ENCODE data around the gene SORBS2.
"Not testable (repeated sequence)": the region's sequence is repeated elsewhere in the genome, so short reads cannot be mapped to it uniquely, and the experiment has no call there.

The SORBS2 gene

DNA sequence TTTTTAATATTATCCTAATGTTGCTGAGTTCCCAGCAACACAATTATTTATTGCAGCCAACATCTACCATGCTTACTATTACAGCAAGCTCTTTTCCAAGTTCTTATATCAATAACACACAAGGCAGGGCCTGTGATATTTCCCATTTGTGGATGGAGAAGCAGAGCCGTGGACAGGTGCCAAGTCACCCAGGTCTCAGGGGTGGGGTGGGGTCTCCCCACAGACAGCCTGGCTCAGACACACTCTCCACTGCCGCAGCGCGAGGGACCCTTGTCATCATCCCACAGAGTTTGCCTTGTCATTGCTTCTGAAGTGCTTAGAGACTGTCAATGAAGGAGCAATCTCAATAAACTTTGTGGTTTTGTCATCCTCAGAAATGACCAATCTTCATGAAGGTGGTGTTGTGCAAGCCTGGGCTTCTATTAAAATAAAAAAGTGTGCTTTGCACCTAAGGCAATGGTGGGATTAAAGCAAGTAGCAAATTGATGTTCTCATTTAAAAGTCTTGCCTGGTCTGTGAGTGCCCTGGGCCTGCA is 76.1 kb downstream of the SORBS2 start:
- DNase-seq = no peak

DNA sequence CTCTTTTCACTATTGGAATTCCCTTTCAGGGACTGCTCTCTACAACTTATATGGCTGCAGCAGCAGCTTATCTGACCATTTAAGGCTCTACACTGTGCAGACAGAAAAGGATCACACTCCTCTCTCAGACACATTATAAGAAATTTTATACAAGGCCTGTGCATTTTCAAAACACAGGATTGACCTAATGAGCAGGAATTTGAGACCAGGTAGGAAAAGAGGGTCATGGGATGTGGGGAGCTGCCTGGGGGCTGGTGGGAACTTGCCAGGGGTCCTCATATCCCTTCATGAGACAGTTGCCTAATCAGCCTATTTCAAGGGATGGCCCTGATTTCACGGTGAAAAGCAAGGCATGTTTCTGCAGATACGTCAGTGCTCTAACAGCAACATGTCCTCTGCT is 77.1 kb downstream of the SORBS2 start:
- DNase-seq = no peak

DNA sequence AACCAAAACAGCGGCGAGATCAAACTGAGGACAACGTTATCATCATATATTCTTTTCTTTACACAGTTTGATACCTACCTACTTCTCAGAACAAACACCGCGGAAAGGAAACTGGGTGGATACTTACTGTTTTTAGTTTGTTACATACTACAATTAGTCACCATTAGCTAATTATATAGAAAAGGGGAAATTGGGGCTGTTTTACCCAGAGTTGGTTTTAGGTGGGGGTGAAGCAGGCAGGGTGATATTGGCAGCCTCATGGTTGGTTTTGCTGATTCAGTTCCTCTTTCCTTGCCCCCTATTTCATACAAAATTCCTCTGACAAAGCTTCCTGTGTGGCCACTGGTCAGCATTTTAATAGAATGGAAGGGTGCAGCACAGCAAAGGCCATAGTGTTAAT is 77.8 kb downstream of the SORBS2 start:
- DNase-seq = no peak

DNA sequence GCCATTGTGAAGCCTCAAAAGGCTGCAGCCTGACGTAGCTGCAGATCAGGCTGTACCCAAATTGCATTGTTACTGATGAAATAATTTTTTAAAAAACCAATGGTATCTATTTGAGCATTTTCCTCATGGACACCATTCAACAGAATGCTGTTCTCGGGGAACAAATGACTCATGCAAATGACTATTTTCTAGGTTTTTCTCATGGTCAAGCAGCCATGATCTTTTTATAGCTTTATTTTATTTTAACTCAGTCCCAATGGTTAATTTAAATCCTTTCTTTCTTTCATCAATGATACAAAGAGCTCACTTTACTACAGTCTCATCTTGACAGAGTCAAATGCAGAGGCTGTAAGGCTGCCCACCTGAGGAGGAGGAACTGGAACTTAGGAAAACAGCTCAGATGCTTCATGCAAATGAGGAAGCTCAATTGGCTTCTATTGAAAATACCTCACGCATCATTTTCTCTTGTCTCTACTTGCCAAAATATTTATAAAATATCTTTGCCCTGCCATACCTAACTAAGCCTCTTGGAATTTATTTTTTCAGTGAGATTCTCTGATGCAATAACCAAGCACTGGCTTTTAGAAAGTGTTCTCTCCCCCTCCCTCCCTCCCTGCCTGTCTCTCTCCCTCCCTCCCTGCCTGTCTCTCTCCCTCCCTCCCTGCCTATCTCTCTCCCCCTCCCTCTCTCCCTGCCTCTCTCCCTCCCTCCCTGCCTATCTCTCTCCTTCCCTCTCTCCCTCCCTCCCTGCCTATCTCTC is 81.0 kb downstream of the SORBS2 start:
- DNase-seq = no peak

DNA sequence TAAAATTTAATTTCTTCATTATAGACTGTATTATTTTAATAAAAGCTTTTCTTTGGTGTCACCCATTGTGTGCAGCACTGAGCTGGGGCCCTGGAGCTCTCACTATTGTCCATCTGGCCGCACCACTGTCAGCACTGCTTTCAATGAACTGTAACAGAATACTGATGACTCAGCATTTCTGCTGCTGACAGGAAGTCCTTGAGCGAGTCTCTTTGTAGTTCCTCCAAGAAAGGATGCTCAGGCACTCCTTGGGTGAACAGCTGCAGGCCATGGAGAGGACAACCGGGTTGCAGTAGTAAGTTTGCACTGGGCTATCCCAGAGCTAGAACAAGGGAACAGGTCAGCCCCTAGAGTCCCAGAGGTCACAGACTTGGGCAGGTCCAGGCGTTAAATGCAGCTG is 81.6 kb downstream of the SORBS2 start:
- no peak for DNase-seq

DNA sequence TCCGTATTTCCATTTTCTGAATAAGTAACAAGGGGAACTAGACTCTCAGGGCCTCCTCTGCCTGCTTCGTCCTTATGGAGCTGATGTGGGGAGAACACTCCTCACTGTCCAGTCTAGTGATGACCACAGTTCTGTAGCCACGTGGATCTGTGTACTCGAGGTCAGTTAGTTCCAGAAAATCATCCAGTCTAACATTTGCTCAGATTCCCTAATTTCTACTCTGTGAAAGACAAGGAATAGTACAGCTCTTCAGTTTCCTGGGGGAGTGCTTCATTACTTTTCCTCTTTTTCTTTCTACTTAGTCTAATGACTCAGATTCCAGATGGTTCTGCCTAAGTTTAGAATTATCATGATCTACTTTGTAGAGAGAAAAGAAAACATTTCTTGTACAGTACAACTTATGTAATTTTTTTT is 82.6 kb downstream of the SORBS2 start:
- DNase-seq = no peak

DNA sequence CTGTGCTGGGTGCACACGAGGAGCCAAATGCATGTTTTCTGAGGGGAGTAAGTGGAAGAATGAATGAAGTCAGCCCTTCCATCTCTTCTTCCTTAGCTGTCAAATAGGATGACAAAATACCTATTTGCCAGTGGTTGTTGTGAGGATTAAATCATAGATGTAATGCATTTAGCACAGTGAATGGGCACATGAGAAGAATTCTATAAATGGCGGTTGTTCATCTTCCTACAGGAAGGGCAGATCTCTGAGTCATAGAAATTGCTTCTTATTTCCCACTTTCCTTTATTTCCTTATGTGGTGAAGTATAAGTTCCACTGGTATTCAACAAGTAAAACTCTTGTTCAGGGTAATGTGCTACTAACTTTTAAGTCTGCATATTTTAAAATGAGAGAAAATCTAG is 83.1 kb downstream of the SORBS2 start:
- no peak for DNase-seq

DNA sequence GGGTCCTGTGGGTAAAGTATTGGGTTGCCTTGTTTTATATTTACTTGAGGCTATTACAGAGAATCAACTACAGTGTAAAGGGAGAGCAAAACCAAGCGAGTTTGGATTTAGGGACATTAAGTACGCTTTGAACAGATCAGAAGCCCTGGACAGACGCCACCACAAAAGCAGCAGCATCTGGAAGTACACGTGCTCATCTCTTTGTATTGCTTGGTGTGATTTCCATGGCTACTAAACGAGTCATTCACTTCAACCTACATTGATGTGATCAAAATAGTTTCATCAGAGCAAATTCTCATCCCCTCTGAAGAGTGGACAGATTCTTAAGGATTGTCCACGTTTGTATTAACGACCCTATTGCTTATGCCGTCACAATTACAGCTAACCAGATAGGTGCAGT is 85.1 kb downstream of the SORBS2 start:
- DNase-seq = no peak

DNA sequence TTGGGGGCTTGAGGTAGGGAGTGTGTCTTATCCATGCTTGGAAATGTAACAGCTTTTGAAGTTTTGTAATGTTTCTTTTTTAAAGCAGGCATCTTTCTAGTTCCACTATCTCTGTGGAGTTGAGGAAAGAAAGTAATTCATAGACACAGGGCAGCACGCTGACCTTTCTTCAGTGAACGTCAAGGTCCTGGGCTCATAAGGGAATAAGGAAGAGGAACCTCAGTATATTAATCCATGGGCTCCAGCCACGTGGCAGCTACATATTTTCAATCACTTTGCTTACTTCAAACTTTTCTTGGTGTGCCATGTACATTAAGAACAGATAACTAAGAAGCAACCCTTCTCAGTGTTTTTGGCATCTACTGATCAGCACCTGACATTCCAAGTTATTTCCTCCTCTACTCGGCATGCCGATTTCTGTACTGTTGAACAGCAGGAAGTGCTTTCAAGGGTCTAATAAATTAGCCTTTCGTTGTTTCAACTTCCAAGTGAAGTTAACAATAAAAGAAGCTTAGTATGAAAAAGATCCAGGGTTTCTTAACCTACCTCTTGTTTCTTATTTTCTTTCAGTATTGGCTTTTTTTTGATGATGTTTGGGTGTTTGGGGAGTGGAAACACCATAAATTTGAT is 88.2 kb downstream of the SORBS2 start:
- no peak for DNase-seq

DNA sequence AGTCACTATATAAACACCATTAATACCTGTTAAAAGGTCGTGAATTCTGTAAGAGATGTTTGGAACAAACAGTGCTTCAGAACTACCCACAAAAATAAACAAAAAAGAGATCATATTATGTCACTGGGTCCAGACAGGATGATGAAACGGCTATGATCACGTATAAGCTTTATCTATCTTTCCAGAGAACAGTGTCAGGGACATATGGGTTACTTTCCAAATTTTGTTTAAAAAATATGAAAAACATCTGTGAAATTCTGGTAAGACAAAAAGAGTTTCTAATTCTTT is 90.0 kb downstream of the SORBS2 start:
- no peak for DNase-seq

DNA sequence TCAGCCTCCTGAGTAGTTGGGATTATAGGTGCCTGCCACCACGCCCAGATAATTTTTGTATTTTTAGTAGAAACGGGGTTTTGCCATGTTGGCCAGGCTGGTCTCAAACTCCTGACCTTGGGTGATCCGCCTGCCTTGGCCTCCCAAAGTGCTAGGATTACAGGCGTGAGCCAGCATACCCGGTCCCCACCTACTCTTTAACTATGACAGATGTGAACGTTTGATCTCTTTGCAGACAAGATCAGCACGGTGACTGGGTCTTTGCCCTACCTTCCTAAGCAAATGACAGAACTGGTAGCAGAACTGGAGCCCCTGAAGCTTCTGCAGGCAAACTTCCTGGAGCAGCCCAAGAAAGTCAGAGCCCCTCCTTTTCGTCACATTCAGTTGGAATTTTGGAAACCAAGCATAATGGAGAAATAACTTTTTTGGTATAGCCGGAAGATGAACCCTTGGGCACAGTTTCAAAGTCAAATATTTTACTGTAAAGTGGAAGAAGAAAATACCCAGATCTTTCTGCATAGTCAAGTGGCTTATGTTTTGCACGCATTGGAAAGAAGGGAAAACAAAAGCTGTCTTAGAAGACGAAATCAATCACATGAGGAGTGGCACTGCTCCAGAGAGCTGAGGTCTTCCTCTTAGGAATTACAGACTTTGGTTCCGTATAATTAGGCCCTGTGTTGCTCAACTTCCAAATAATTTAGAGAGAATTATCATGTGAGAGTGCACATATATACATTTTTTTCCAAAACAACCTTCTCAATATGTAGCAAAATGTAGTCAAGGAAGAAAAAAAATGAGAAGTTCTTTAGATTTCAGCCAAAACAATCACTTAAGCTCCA is 90.6 kb downstream of the SORBS2 start:
- DNase-seq = no peak

DNA sequence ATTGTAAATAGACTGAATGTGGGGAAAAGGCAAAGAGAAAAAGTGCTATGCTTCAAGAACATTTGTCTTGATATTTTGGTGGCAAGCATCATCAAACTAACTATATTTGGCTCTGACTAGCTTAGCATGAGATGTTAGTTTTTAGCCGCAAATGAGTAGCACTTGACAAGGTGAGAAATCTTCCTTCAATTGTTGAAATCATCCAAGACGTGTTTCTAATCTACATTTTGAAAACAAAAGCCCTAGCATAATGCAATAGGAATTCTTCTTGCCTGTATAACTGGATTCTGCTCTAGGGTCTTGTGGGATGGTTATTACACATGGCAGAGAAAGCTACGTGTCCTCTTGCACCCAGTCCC is 92.5 kb downstream of the SORBS2 start:
- no peak for DNase-seq

DNA sequence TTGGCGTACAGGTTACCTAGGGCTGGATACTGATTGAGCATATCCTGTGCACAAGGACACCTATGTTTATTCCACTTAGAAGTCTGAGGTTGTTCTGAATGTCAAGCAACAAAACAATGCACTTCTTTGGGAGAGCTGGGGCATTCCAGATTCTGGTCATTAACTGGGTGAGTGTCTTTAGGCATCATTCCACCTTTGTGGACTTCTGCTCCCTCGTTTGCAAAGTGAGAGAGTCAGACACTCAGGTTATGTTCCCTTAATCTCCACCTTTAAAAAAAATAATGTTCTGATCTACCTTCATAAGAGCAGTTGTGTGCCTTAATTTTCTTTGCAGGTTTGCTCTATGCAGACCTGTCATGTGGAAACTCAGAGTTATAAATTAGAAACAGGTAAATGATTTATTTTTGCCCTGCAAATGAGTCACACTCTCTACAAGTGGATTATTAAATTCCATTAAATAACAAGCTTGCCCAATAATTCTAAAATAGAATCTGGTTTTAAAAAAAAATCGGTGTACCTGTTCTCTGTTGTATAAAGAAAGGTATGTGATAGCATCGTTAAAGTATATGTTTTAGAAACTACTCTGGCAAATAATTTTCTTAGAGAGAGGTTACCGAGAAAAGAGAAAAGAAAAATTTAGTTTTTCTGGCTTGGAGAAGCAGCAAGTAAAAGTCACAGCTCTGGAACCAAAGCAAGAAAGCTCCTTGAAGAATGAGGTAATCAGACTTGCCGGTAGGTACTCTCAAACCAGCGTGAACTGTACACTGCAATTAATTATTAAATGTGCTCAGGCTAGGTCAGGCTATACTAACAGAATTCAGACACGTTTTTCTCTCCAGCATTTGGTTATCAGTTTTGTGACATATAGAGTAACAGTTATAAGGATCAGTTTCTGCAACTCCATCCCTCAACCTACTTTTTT is 93.2 kb downstream of the SORBS2 start:
- DNase-seq = no peak

DNA sequence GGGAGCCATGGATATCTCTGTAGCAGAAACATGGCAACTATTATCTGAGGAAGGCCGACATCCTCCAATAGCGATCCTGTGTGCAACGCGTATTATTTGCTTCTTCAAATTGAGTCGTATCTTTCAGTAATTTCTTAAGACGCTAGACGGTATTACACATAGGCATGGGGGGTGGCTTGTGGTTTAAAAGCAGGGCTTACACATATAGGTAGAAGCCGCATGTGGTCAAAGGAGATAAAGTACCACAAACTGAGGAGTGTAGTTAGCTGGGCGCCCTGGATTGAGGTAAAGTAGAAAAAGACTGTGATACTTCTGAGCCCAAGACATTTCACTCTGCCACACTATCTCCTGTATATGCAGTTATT is 94.6 kb downstream of the SORBS2 start:
- DNase-seq = no peak

DNA sequence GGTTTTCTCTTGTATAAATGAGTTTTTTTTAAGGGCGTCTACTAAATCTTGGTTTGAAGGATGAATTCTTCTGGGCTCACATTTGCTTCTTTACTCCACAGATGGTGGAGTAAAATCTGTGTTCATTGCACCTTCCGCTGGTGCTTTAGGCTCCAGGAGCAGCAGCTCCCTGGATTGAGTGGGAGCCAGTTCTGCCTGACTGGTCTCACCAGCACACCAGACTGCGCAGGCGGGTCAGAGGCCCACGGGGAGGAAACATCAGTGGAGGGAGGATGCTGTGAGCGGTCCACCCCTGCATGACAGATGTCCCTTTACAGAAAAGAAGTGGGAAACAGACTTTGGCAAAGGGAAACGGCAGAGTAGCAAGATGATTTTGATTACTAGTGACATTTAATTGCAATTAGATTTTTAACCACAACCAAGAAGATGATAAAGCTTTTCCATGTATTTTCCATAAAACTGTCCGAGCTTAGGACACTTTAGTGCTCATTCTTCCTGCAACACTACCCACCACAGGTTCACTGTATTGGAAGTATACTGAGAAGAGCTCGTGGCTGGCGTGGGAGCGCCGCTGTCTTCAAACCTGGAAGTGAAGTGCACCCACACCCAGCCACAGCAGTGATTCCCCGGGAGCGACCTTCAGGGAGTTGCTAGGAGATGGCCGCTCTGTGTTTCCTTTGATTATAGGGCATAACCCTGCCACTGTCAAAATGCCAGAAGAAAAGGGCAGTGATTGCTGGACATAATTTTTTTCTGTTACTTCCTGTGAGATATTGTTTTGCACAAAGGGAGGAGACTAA is 95.2 kb downstream of the SORBS2 start:
- no peak for DNase-seq

DNA sequence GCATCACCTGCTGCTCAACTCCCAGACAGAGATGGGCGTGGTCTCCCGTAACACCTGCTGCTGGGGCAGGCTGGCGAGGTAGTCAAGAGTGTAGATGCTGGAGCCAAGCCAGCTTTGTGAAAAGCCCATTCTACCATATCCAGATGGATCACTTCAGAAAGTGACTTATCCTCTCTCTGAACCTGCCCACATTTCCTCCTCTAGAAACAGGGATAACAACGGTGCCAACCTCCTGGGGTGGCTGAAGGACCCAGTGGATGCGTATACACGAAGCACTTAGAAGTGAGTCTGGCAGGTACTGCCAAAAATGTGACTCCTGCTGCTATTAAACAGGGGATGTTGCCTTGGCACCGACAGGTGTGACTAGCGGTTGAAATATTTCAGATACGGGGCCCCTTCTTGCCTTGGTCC is 95.8 kb downstream of the SORBS2 start:
- no peak for DNase-seq

DNA sequence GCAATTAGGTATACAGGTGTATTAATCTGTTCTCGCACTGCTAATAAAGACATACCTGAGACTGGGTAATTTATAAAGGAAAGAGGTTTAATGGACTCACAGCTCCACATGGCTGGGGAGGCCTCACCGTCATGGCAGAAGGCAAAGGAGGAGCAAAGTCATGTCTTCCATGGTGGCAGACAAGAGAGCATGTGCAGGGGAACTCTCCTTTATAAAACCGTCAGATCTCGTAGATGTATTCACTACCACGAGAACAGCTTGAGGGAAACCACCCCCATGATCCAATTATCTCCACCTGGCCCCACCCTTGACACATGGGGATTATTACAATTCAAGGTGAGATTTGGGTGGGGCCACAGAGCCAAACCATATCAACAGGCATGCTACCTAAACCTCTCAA is 97.5 kb downstream of the SORBS2 start:
- DNase-seq = not testable (repeated sequence)

DNA sequence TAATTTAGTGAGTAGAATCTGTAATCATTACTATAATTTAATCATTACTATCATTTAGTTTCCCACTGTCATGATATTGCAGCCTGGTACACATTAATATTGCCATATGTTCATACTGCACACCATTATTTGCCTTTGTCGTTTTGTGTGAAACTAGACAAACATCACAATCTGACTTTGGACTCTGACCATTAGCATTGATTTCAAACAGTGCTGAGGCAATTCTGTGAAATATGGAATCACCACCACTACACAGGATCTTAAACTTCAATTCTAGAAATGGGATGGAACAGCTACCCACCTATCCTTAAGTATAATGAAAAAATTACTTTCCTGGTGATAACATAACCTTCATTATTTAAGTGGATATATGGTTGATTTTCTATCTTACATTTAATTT is 98.3 kb downstream of the SORBS2 start:
- no peak for DNase-seq

DNA sequence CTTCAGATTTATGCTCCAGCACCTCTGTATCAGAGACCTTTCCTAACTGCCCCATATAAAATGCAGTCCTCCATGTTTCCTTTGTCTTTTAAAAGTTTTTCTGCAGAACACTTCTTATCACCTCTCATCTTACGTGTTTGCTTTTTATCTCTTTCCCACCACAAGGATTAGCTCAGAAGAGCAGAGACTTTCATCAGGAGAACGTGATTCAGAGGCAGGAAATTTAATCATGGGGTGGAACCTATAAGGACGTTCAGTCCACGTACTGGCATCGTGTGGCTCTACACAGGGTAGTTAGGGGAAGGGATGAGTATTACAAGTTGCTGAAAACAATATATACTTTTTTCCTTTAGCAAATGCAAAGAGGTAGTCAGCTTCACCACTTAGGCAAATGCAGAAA is 98.7 kb downstream of the SORBS2 start:
- DNase-seq = no peak

DNA sequence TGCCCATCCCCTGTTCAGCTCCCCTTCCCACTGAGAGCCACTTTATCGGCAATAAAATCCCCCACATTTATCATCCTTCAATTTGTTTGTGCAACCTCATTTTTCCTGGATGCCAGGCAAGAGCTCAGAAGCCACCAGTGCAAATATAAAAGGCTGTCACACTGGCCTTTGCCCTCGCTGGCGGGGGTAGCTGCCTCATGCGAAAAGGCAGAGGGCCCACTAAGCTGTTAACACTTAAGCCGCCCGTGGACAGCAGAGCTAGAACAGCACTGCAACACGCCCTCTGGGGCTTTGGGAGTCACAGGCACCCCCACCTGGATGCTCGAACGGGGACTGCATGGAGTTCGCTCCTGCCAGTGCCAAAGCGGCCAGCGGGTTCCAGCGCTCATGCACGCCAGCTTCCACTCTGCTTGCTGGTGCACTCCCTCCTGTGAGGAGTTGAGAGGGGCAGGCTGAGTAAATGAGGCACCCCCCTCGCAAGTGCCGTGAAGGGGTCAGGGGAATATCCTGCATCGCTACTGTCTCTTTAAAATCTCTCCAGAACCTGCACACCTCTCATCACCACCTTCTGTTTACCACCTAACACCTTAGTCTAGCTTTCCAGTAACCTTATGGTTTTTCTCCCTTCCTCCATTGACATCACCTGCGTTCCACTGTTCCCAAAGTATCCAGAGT is 99.5 kb downstream of the SORBS2 start:
- no peak for DNase-seq

DNA sequence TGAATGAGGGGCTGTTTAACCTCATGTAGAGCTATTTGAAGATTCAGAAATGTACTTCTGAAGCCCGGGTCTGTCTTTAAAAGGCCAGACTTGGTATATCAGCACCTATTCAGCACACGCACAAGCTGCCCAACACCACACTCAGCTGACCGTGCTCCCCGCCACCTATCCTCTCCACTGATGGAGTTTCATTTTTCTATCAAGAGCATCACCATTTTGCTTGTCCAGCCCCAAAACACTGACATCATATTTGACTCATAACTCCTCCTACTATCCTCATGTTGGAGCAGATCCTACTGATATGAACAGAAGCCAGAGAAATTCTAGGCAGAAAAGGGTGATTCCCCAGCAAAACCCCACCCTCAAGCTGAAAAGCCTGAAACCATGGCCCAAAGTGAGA is 100.3 kb downstream of the SORBS2 start:
- DNase-seq = no peak

Data from stimulated activated CD8-positive, alpha-beta memory T cell treated with anti-CD3 and anti-CD28 coated beads, Interleukin-4, amount 100 ng/mL, for 48 hours (primary cell).